ENCODE results near the gene GOLGA8S.
"Not testable (repeated sequence)": the region's sequence is repeated elsewhere in the genome, so short reads cannot be mapped to it uniquely, and the experiment has no call there.

DNA sequence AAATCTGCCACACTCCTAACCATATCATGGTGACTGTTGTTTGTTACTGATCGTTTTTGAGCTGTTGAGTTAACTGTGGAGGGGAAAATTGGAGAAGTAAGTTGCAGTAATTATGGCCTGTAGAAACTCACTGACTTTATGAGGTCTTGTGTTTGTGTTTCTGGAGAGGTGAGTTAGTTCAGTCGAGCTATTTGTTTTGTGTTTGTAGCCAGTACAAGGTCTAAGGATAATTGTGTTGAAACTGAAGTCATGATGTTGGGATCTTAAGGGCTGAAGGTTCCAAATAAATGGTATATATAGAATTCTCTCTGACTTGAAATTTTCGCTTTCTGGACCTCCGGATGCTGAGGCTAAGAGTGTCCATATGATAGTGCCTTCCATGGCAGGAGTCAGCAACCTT, 49.7 kb upstream of the GOLGA8S start:
- TF ChIP-seq, protein P1, sequence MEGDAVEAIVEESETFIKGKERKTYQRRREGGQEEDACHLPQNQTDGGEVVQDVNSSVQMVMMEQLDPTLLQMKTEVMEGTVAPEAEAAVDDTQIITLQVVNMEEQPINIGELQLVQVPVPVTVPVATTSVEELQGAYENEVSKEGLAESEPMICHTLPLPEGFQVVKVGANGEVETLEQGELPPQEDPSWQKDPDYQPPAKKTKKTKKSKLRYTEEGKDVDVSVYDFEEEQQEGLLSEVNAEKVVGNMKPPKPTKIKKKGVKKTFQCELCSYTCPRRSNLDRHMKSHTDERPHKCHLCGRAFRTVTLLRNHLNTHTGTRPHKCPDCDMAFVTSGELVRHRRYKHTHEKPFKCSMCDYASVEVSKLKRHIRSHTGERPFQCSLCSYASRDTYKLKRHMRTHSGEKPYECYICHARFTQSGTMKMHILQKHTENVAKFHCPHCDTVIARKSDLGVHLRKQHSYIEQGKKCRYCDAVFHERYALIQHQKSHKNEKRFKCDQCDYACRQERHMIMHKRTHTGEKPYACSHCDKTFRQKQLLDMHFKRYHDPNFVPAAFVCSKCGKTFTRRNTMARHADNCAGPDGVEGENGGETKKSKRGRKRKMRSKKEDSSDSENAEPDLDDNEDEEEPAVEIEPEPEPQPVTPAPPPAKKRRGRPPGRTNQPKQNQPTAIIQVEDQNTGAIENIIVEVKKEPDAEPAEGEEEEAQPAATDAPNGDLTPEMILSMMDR (IDR thresholded peaks at IDR 0.05; ENCODE audit: poor library complexity, severe bottlenecking) = not testable (repeated sequence)
- TF ChIP-seq POLR2AphosphoS5 (IDR thresholded peaks at IDR 0.05); EZH2 (IDR thresholded peaks at IDR 0.05; ENCODE audit: borderline replicate concordance, insufficient read depth, low read length, poor library complexity, severe bottlenecking); RAD21 (conservative IDR thresholded peaks at IDR 0.05); EP300 (conservative IDR thresholded peaks at IDR 0.05; ENCODE audit: poor library complexity, severe bottlenecking); MXI1 (conservative IDR thresholded peaks at IDR 0.05; ENCODE audit: poor library complexity, severe bottlenecking); TAF1 (IDR thresholded peaks at IDR 0.05; ENCODE audit: low read depth); SMC3 (conservative IDR thresholded peaks at IDR 0.05; ENCODE audit: poor library complexity): not testable (repeated sequence)
- TF ChIP-seq, protein P2, sequence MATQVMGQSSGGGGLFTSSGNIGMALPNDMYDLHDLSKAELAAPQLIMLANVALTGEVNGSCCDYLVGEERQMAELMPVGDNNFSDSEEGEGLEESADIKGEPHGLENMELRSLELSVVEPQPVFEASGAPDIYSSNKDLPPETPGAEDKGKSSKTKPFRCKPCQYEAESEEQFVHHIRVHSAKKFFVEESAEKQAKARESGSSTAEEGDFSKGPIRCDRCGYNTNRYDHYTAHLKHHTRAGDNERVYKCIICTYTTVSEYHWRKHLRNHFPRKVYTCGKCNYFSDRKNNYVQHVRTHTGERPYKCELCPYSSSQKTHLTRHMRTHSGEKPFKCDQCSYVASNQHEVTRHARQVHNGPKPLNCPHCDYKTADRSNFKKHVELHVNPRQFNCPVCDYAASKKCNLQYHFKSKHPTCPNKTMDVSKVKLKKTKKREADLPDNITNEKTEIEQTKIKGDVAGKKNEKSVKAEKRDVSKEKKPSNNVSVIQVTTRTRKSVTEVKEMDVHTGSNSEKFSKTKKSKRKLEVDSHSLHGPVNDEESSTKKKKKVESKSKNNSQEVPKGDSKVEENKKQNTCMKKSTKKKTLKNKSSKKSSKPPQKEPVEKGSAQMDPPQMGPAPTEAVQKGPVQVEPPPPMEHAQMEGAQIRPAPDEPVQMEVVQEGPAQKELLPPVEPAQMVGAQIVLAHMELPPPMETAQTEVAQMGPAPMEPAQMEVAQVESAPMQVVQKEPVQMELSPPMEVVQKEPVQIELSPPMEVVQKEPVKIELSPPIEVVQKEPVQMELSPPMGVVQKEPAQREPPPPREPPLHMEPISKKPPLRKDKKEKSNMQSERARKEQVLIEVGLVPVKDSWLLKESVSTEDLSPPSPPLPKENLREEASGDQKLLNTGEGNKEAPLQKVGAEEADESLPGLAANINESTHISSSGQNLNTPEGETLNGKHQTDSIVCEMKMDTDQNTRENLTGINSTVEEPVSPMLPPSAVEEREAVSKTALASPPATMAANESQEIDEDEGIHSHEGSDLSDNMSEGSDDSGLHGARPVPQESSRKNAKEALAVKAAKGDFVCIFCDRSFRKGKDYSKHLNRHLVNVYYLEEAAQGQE (IDR thresholded peaks at IDR 0.05; ENCODE audit: borderline replicate concordance) = not testable (repeated sequence)

All from neural cell (in vitro differentiated cells).